ENCODE results near the gene ARHGAP45. TPM values are rescaled to one million over a fixed set of nuclear protein-coding genes. Genes with fewer than 3 reads are reported as not detected.
A peak's percentile ranks its signal among the peaks of the same experiment; 100 is the strongest.

The ARHGAP45 gene
- total RNA-seq, 3 donors from 2014 or later: 33.9 to 64.3 (median 58.8) TPM

DNA sequence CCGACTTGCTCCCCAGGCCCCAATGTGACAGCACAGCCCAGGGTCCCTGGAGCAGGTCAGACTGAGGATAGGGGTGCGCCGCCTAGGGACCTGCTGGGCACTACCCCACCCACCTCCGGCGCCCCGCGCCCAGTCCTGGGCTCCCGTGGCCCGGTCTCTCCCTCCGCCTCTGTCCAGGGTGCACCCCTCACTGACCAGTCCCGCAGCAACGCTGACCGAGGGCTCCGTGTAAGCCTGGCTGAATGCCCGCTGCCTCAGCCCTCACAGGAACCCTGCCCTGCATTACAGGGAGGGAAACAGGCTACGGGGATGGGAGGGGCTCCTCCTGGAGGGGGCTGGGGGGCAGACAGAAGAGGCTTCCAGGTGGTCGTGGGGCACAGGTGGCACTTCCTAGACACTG, 68.5 kb downstream of the ARHGAP45 start:
- no peak for DNase-seq
- peaks cover 46% of the 10 kb centered on the region for H3K4me1 ChIP-seq (ENCODE audit: low read depth)
- no peaks in the 10 kb centered on the region for H3K9me3 ChIP-seq
- H3K36me3 ChIP-seq (ENCODE audit: low read depth): no peaks in the 10 kb centered on the region
- ATAC-seq: peak; percentile 0
- H3K4me3 ChIP-seq: no peak overlapping the region
- no peak for TF ChIP-seq CTCF (IDR thresholded peaks at IDR 0.05)
- intact Hi-C loops (cut with DNase I, micrococcal nuclease): no loop called here

- Histone ChIP-seq H3K4me3 (no peak overlapping the region), H3K9me3 (no peaks in the 10 kb centered on the region), H3K36me3 (ENCODE audit: low read depth) (no peaks in the 10 kb centered on the region), H3K4me1 (ENCODE audit: low read depth) (peaks cover 38% of the 10 kb centered on the region)
- ATAC-seq (peak; percentile 63), DNase-seq (peak; percentile 69 to 85 (median 84))
- intact Hi-C loops (cut with DNase I, micrococcal nuclease): no loop called here
- no peak for TF ChIP-seq CTCF (IDR thresholded peaks at IDR 0.05)
These were observed 69.2 kb downstream of the ARHGAP45 start for GRCh38 chr19:1136201-1136600.

Other genes starting within 250 kb of the ARHGAP45 start
- gene PLPPR3, start 245.2 kb upstream of the ARHGAP45 start, total RNA-seq: under 1 TPM in 1 of 3 donors, not detected in 2; 0.19 TPM
- gene AZU1, start 239.3 kb upstream of the ARHGAP45 start, total RNA-seq: under 1 TPM in 1 of 3 donors, not detected in 2; 0.25 TPM
- not detected for gene PRTN3, start 226.2 kb upstream of the ARHGAP45 start, total RNA-seq
- gene ELANE, start 214.9 kb upstream of the ARHGAP45 start, total RNA-seq: 1 to 10 TPM in 1 of 3 donors, under 1 TPM in 2; 0.43 to 1.2 (median 0.77) TPM
- 100 to 1,000 TPM in 2 of 3 donors, 10 to 100 TPM in 1; 43.1 to 209 (median 110) TPM for gene CFD, start 207.5 kb upstream of the ARHGAP45 start, total RNA-seq
- gene MED16, start 174.0 kb upstream of the ARHGAP45 start, total RNA-seq: 10 to 100 TPM; 53.4 to 77.4 (median 61.4) TPM
- not detected for gene RNU6-9, start 173.7 kb upstream of the ARHGAP45 start, total RNA-seq
- gene R3HDM4, start 153.9 kb upstream of the ARHGAP45 start, total RNA-seq: 10 to 100 TPM; 52.6 to 62.6 (median 54.8) TPM
- gene KISS1R, start 149.8 kb upstream of the ARHGAP45 start, total RNA-seq: not detected
- 10 to 100 TPM; 10.1 to 16.0 (median 14.5) TPM for gene ARID3A, start 141.1 kb upstream of the ARHGAP45 start, total RNA-seq
- 10 to 100 TPM; 23.8 to 42.0 (median 33.0) TPM for gene WDR18, start 82.8 kb upstream of the ARHGAP45 start, total RNA-seq
- gene GRIN3B, start 66.7 kb upstream of the ARHGAP45 start, total RNA-seq: not detected
- 100 to 1,000 TPM; 185 to 199 (median 190) TPM for gene TMEM259, start 46.0 kb upstream of the ARHGAP45 start, total RNA-seq
- not detected for gene RNU6-2, start 45.6 kb upstream of the ARHGAP45 start, total RNA-seq
- gene CNN2, start 40.6 kb upstream of the ARHGAP45 start, total RNA-seq: 10 to 100 TPM; 65.0 to 88.8 (median 84.7) TPM
- 10 to 100 TPM; 23.5 to 25.6 (median 25.6) TPM for gene ABCA7, start 27.1 kb upstream of the ARHGAP45 start, total RNA-seq
- 100 to 1,000 TPM; 108 to 138 (median 133) TPM for gene POLR2E, start 28.2 kb downstream of the ARHGAP45 start, total RNA-seq
- gene GPX4, start 36.8 kb downstream of the ARHGAP45 start, total RNA-seq: 100 to 1,000 TPM; 126 to 187 (median 144) TPM
- 10 to 100 TPM; 58.0 to 86.6 (median 74.6) TPM for gene SBNO2, start 107.1 kb downstream of the ARHGAP45 start, total RNA-seq
- 10 to 100 TPM; 69.6 to 86.6 (median 76.3) TPM for gene STK11, start 138.6 kb downstream of the ARHGAP45 start, total RNA-seq
- 1 to 10 TPM in 1 of 3 donors, under 1 TPM in 2; 0.29 to 1.2 (median 0.39) TPM for gene CBARP, start 170.8 kb downstream of the ARHGAP45 start, total RNA-seq
- 100 to 1,000 TPM; 302 to 391 (median 378) TPM for gene ATP5F1D, start 174.6 kb downstream of the ARHGAP45 start, total RNA-seq
- 100 to 1,000 TPM; 136 to 251 (median 213) TPM for gene MIDN, start 181.4 kb downstream of the ARHGAP45 start, total RNA-seq
- 100 to 1,000 TPM; 281 to 507 (median 300) TPM for gene CIRBP, start 202.2 kb downstream of the ARHGAP45 start, total RNA-seq
- 10 to 100 TPM; 34.2 to 40.1 (median 39.8) TPM for gene FAM174C, start 208.4 kb downstream of the ARHGAP45 start, total RNA-seq
- gene EFNA2, start 218.7 kb downstream of the ARHGAP45 start, total RNA-seq: 10 to 100 TPM; 19.0 to 62.2 (median 61.7) TPM